LNCaP clone FGC (cell line): ENCODE results near the gene YIPF6.
"Not testable (repeated sequence)": the region's sequence is repeated elsewhere in the genome, so short reads cannot be mapped to it uniquely, and the experiment has no call there.

Source experiments
- DNase-seq: peaks from one replicate; pipeline ENCODE4 v3.0.0-alpha.2; 2011; ENCODE audit warnings: low read depth
- H3K4me3 ChIP-seq: 2 replicates; pipeline ENCODE4 v1.5.1; 2011; ENCODE audit warnings: mild to moderate bottlenecking, low read depth, low read length, control low read depth
- CTCF ChIP-seq: IDR thresholded peaks from 2 replicates; pipeline ENCODE4 v1.5.1; 2012; ENCODE audit warnings: mild to moderate bottlenecking; ENCODE audit not compliant: control insufficient read depth, insufficient read depth; ENCODE audit errors: extremely low read depth

The YIPF6 gene

GRCh38 chrX:68536429-68536828 is 37.6 kb downstream of the YIPF6 start:
- H3K4me3 ChIP-seq: no peak overlapping the region
- no peak for TF ChIP-seq CTCF
- DNase-seq: no peak

DNA sequence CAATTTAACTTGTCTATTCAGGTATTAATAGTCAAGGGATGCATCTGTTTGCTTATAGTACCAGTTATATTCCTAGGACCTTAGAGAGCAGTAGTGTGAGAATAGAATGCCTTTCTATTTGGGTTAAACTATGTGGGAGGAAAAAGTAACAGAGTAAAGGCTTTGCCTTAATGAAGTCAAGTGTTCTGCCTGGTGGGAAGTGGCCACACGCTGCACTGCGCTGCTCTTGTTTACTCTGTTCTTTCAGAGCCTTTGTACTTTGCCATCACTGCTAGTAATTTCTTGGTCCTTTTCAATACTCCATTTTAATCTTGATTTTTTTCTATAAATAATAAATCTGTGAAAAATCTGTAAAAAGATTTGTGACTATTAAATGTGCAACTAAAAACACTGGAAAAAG is 38.0 kb downstream of the YIPF6 start:
- no peak for TF ChIP-seq CTCF

DNA sequence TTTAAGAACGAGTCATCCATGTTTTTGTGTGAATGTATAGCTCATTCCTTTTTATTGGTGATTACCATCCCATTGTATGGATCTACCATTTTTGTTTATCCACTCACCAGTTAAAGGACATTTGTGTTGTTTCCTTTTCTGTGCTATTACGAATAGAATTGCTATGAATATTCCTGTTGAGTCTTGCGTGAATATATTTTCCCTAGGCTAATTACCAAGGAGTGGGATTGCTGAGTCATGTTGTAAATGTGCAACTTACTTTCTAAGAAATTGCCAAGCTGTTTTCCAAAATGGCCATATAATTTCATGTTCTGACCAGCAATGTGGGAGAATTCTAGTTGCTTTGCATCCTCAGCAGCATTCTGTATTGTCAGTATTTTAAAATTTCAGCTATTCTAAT is 51.3 kb downstream of the YIPF6 start:
- no peak for DNase-seq
- no peak overlapping the region for H3K4me3 ChIP-seq
- TF ChIP-seq CTCF: no peak

More for the DNA sequence above, 38.0 kb downstream of the YIPF6 start:
- DNase-seq: no peak
- no peak overlapping the region for H3K4me3 ChIP-seq

DNA sequence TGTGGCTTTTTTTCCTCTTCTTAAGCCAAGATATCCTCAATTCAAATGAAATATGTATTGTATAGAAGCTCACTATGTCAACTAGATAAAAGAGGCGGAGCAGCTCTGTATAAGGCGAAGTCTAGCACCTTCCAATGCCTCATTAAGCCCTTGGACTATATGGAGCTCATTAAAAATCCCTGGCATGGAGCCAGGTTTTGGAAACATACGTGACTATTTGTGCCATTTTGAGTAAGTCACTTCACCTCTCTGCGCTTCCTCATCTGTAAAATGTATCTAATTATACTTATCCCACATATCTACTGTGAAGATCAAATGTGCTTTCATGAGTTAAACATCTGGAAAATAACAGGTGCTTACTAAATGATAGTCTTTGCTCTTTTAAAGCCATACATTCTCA is 57.2 kb downstream of the YIPF6 start:
- DNase-seq: no peak
- H3K4me3 ChIP-seq: no peak overlapping the region
- no peak for TF ChIP-seq CTCF

GRCh38 chrX:68557126-68557525 is 58.3 kb downstream of the YIPF6 start:
- not testable (repeated sequence) for DNase-seq, H3K4me3 ChIP-seq

- not testable (repeated sequence) for H3K4me3 ChIP-seq, DNase-seq
These were observed 61.1 kb downstream of the YIPF6 start for GRCh38 chrX:68559905-68560304.

- H3K4me3 ChIP-seq: no peak overlapping the region
- no peak for DNase-seq
- TF ChIP-seq CTCF: no peak
These were observed 69.3 kb downstream of the YIPF6 start for GRCh38 chrX:68568136-68568535.

- no peak for TF ChIP-seq CTCF
- no peak for DNase-seq
- no peak overlapping the region for H3K4me3 ChIP-seq
These were observed 71.7 kb downstream of the YIPF6 start for GRCh38 chrX:68570598-68570997.
